Measurements from ENCODE around the gene MYO9B. TPM values are rescaled to one million over a fixed set of nuclear protein-coding genes. Genes with fewer than 3 reads are reported as not detected.
"Not testable (repeated sequence)": the region's sequence is repeated elsewhere in the genome, so short reads cannot be mapped to it uniquely, and the experiment has no call there.

Gene MYO9B
- total and polyA plus RNA-seq, 2 donors (not counting 1 experiment from before 2014, with no cell fraction given), result 32.5 to 52.5 TPM

DNA sequence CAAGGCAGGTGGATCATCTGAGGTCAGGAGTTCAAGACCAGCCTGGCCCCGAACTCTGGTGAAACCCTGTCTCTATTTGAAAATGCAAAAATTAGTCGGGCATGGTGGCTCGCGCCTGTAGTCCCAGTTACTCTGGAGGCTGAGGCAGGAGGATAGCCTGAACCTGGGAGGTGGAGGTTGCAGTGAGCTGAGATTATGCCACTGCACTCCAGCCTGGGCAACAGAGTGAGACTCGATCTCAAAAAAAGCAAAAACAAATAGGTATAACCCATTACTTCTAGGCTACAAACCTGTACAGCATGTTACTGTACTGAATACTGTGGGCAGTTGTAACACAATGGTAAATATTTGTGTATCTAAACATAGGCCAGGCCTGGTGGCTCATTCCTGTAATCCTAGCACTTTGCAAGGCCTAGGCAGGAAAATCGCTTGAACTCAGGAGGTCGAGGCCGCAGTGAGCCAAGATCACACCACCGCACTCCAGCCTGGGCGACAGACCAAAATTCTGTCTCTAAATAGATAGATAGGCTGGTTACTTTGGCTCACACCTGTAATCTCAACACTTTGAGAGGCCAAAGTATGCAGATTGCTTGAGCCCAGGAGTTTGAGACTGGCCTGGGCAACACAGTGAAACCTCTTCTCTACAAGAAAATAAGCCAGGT is 63.5 kb downstream of the MYO9B start:
- Histone ChIP-seq H2AFZ (ENCODE audit: low read length) (no peak overlapping the region), H3K9me3 (ENCODE audit: control insufficient read depth, insufficient read depth, low read depth, low read length) (no peaks in the 10 kb centered on the region), H3K79me2 (ENCODE audit: control insufficient read depth, insufficient read depth, low read length) (peaks cover 39% of the 10 kb centered on the region), H3K36me3 (ENCODE audit: control insufficient read depth, insufficient read depth, low read length) (no peaks in the 10 kb centered on the region), H3K4me3 (replicated peaks in 1 of 4; ENCODE audit: control extremely low read depth in 1 of 4, insufficient read depth in 1 of 4, low read depth in 3 of 4, low read length in 4 of 4) (no peak overlapping the region), H3K4me2 (ENCODE audit: extremely low read depth, insufficient read depth, low read length) (no peak overlapping the region), H3K9ac (ENCODE audit: insufficient read depth, low read length) (no peak overlapping the region), H3K27me3 (ENCODE audit: control insufficient read depth, insufficient read depth, low read length) (no peaks in the 10 kb centered on the region), H4K20me1 (ENCODE audit: control insufficient read depth, extremely low read depth, insufficient read depth, low read length) (no peaks in the 10 kb centered on the region), H3K27ac (ENCODE audit: insufficient read depth, low read length) (no peak overlapping the region), H3K4me1 (ENCODE audit: control insufficient read depth, extremely low read depth, insufficient read depth, low read length) (peaks cover 10% of the 10 kb centered on the region)
- TF ChIP-seq CTCF (conservative IDR thresholded peaks at IDR 0.05 in 1 of 2, IDR thresholded peaks at IDR 0.05 in 1 of 2; ENCODE audit: low read depth in 1 of 2, low read length in 2 of 2) (no peak), EZH2 (IDR thresholded peaks at IDR 0.05; ENCODE audit: low read length, missing control alignments) (no peak)
- peak in 1 of 2 donors; percentile 35 for DNase-seq (ENCODE audit: low read depth in 2 of 2)

GRCh38 chr19:17144771-17145170 is 69.2 kb downstream of the MYO9B start:
- not testable (repeated sequence) for H2AFZ ChIP-seq (ENCODE audit: low read length); H3K9ac ChIP-seq (ENCODE audit: insufficient read depth, low read length); H3K36me3 ChIP-seq (ENCODE audit: control insufficient read depth, insufficient read depth, low read length); H3K4me3 ChIP-seq (replicated peaks in 1 of 4; ENCODE audit: control extremely low read depth in 1 of 4, insufficient read depth in 1 of 4, low read depth in 3 of 4, low read length in 4 of 4); H3K27me3 ChIP-seq (ENCODE audit: control insufficient read depth, insufficient read depth, low read length); H3K4me2 ChIP-seq (ENCODE audit: extremely low read depth, insufficient read depth, low read length); H3K4me1 ChIP-seq (ENCODE audit: control insufficient read depth, extremely low read depth, insufficient read depth, low read length); H3K9me3 ChIP-seq (ENCODE audit: control insufficient read depth, insufficient read depth, low read depth, low read length); H4K20me1 ChIP-seq (ENCODE audit: control insufficient read depth, extremely low read depth, insufficient read depth, low read length)
- Histone ChIP-seq H3K79me2 (ENCODE audit: control insufficient read depth, insufficient read depth, low read length) (peaks cover 21% of the 10 kb centered on the region), H3K27ac (ENCODE audit: insufficient read depth, low read length) (peak overlapping the region; percentile 26)
- peak; percentile 24 to 73 for DNase-seq (ENCODE audit: low read depth in 2 of 2)

DNA sequence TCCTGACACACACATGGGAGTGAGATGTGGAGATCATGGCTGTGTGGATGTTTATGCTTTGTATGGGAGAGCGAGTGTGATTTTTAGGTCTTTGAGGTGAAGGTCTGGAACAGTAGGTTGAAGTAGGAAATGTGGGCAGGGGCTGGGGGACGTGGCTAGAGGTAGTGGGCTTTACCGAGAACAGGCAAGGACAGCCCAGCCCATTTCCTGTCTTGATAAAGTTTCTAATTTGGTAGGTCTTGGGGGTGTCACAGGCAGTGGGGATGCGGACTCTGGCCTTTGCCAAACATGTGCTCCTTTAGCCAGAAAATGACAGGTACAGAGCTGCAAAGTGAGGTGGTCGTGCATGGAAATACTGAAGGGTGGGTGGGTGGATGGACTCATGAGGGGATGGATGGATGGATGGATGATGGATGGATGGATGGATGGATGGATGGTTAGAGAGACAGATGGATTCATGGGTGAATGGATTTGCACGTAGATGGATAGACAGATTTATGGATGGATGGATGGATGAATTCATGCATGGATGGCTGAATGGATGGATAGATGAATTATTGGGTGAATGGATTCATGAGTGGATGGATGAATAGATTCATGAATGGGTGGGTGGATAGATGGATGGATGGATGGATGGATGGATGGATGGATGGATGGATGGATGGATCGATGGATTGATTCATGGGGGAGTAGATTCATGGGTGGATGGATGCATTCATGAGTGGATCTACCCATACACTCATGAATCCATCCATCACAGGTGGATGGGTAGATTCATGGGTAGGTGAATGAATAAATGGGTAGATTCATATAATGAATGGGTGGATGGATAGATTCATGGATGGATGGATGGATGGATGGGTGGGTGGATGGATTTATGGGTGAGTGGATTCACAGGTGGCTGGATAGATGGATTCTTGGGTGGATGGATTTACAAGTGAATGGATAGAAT is 70.2 kb downstream of the MYO9B start:
- Histone ChIP-seq H3K36me3 (ENCODE audit: control insufficient read depth, insufficient read depth, low read length) (peaks cover 7% of the 10 kb centered on the region), H3K79me2 (ENCODE audit: control insufficient read depth, insufficient read depth, low read length) (peaks cover 19% of the 10 kb centered on the region), H3K27ac (ENCODE audit: insufficient read depth, low read length) (peak overlapping the region; percentile 26), H3K27me3 (ENCODE audit: control insufficient read depth, insufficient read depth, low read length) (no peaks in the 10 kb centered on the region), H3K4me1 (ENCODE audit: control insufficient read depth, extremely low read depth, insufficient read depth, low read length) (no peaks in the 10 kb centered on the region), H2AFZ (ENCODE audit: low read length) (no peak overlapping the region), H3K4me2 (ENCODE audit: extremely low read depth, insufficient read depth, low read length) (no peak overlapping the region), H3K4me3 (replicated peaks in 1 of 4; ENCODE audit: control extremely low read depth in 1 of 4, insufficient read depth in 1 of 4, low read depth in 3 of 4, low read length in 4 of 4) (no peak overlapping the region), H3K9ac (ENCODE audit: insufficient read depth, low read length) (no peak overlapping the region), H4K20me1 (ENCODE audit: control insufficient read depth, extremely low read depth, insufficient read depth, low read length) (no peaks in the 10 kb centered on the region), H3K9me3 (ENCODE audit: control insufficient read depth, insufficient read depth, low read depth, low read length) (no peaks in the 10 kb centered on the region)
- TF ChIP-seq EZH2 (IDR thresholded peaks at IDR 0.05; ENCODE audit: low read length, missing control alignments) (no peak), CTCF (conservative IDR thresholded peaks at IDR 0.05 in 1 of 2, IDR thresholded peaks at IDR 0.05 in 1 of 2; ENCODE audit: low read depth in 1 of 2, low read length in 2 of 2) (no peak)
- DNase-seq (ENCODE audit: low read depth in 2 of 2), result no peak
